Sigmoid colon (tissue), 4 donors: ENCODE data around the gene C5orf15.

ENCODE experiments used
- POLR2A ChIP-seq, 2 donors: fragments of 450-650 bp; IDR thresholded peaks; one replicate each; pipeline ENCODE4 v1.6.1; 2016; ENCODE audit warnings: antibody characterized with exemption in 2 of 2, mild to moderate bottlenecking in 2 of 2, moderate library complexity in 2 of 2
- POLR2AphosphoS5 ChIP-seq, 4 donors: sonication (generic); formaldehyde crosslinking; IDR thresholded peaks; one replicate each; pipeline ENCODE4 v1.6.1; 2017; ENCODE audit warnings: antibody characterized with exemption in 4 of 4

DNA sequence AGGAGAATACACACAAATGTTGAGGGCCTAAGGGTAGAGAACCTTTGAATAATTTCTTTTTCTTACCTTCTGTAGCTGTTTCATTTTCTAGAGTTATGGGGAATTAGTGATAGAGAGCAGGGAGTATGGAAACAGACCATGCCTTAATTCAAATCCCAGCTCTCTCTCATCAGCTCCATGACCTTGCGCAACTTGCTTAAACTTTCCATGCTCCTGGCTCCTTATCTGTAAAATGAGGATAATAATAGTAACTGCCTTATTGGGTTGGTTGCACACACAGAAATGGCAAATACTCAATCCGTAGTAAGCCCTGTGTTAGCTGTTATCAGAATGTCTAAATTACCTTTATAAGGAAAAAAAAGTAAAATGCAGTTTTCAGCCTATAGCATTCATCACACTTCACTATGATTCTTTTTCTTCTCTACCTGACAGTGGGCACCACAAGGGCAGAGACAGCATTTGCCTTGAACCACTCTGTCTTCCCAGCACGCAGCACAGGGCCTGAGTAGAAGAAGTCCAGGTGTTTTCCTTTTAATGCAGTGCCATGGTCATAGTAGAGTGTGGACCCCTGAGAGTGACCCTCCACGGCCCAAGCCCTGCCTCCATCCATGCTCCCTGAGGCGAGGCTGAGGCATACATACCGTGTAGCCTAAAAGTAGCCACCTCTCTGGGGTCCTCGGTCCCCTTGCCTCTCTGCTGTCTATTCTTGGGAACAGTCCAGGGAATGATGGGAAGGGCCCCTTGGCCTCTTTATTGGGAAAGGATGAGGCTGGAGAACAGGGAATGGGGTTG, 17.4 kb downstream of the C5orf15 start:
- no peak for TF ChIP-seq POLR2AphosphoS5 (IDR thresholded peaks at IDR 0.05)
- TF ChIP-seq POLR2A (IDR thresholded peaks at IDR 0.05), result no peak
